Sigmoid colon (tissue), 3 donors: ENCODE results near the gene NR1H2.

Experiments used
- POLR2A ChIP-seq, 2 donors: fragments of 450-650 bp; IDR thresholded peaks; one replicate each; pipeline ENCODE4 v1.6.1; 2016; ENCODE audit warnings: antibody characterized with exemption in 2 of 2, mild to moderate bottlenecking in 2 of 2, moderate library complexity in 2 of 2
- TF ChIP-seq, protein P1 (sequence below), 4 experiments: fragments of 450-650 bp in 3 of 4; fragments of 200-600 bp in 1 of 4; IDR thresholded peaks; one replicate each; pipeline ENCODE4 v1.5.1; 2016 to 2019; ENCODE audit warnings: antibody characterized with exemption in 4 of 4, mild to moderate bottlenecking in 3 of 4, moderate library complexity in 2 of 4

- TF ChIP-seq, protein P1, sequence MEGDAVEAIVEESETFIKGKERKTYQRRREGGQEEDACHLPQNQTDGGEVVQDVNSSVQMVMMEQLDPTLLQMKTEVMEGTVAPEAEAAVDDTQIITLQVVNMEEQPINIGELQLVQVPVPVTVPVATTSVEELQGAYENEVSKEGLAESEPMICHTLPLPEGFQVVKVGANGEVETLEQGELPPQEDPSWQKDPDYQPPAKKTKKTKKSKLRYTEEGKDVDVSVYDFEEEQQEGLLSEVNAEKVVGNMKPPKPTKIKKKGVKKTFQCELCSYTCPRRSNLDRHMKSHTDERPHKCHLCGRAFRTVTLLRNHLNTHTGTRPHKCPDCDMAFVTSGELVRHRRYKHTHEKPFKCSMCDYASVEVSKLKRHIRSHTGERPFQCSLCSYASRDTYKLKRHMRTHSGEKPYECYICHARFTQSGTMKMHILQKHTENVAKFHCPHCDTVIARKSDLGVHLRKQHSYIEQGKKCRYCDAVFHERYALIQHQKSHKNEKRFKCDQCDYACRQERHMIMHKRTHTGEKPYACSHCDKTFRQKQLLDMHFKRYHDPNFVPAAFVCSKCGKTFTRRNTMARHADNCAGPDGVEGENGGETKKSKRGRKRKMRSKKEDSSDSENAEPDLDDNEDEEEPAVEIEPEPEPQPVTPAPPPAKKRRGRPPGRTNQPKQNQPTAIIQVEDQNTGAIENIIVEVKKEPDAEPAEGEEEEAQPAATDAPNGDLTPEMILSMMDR (IDR thresholded peaks at IDR 0.05): no peak
- TF ChIP-seq POLR2A (IDR thresholded peaks at IDR 0.05): no peak
Observed at GRCh38 chr19:50352242-50352641, 24.0 kb upstream of the NR1H2 start.
